22Rv1 (cell line): ENCODE data around the gene ZNF76.

Source experiments
- CTCF ChIP-seq: fragments of 450-650 bp; IDR thresholded peaks from 2 replicates; pipeline ENCODE4 v1.5.1; 2017; ENCODE audit warnings: mild to moderate bottlenecking
- ZFX ChIP-seq: fragments of 450-650 bp; IDR thresholded peaks from 2 replicates; pipeline ENCODE4 v1.6.1; 2017; ENCODE audit warnings: antibody characterized with exemption, borderline replicate concordance

- TF ChIP-seq CTCF: no peak
- no peak for TF ChIP-seq ZFX
Observed at GRCh38 chr6:35282472-35282871, 22.9 kb downstream of the ZNF76 start.
